ENCODE measurements around the gene FKBP9. TPM values are rescaled to one million over a fixed set of nuclear protein-coding genes. Genes with fewer than 3 reads are reported as not detected.

FKBP9 gene
- total and polyA plus RNA-seq, 2 experiments from 2014 or later, result 88.8 to 109 TPM

GRCh38 chr7:33009734-33010133, 52.5 kb downstream of the FKBP9 start:
- no peak overlapping the region for H2AFZ ChIP-seq
- H3K27ac ChIP-seq, result no peak overlapping the region
- H4K20me1 ChIP-seq (ENCODE audit: insufficient read depth, poor library complexity, severe bottlenecking), result no peaks in the 10 kb centered on the region
- H3K4me2 ChIP-seq, result no peak overlapping the region
- H3K4me3 ChIP-seq, result no peak overlapping the region
- H3K79me2 ChIP-seq, result no peaks in the 10 kb centered on the region
- no peaks in the 10 kb centered on the region for H3K36me3 ChIP-seq (replicated peaks; ENCODE audit: insufficient read depth, low read depth)
- no peaks in the 10 kb centered on the region for H3K9me2 ChIP-seq (replicated peaks; ENCODE audit: insufficient read depth)
- TF ChIP-seq EZH2phosphoT487 (IDR thresholded peaks at IDR 0.05; ENCODE audit: low read depth, severe bottlenecking, unreplicated experiment) (no peak), CTCF (IDR thresholded peaks at IDR 0.05; ENCODE audit: poor library complexity) (no peak), EZH2 (IDR thresholded peaks at IDR 0.05; ENCODE audit: borderline replicate concordance) (no peak)
- H3K4me1 ChIP-seq (ENCODE audit: insufficient read depth), result no peaks in the 10 kb centered on the region
- no peaks in the 10 kb centered on the region for H3K9me3 ChIP-seq (ENCODE audit: low read depth)
- 98% methylated on average over 2 of the region's 2 CpGs for WGBS (ENCODE audit: low lambda C conversion rate, missing lambda C conversion rate)
- no peaks in the 10 kb centered on the region for H3K27me3 ChIP-seq
- no peak for DNase-seq (ENCODE audit: low spot score)

GRCh38 chr7:33012364-33012763, 55.1 kb downstream of the FKBP9 start:
- H2AFZ ChIP-seq, result no peak overlapping the region
- no peaks in the 10 kb centered on the region for H3K9me3 ChIP-seq (ENCODE audit: low read depth)
- no peak overlapping the region for H3K4me3 ChIP-seq
- no peaks in the 10 kb centered on the region for H3K36me3 ChIP-seq (replicated peaks; ENCODE audit: insufficient read depth, low read depth)
- no peak for TF ChIP-seq CTCF (IDR thresholded peaks at IDR 0.05; ENCODE audit: poor library complexity)
- TF ChIP-seq EZH2phosphoT487 (IDR thresholded peaks at IDR 0.05; ENCODE audit: low read depth, severe bottlenecking, unreplicated experiment), result no peak
- TF ChIP-seq EZH2 (IDR thresholded peaks at IDR 0.05; ENCODE audit: borderline replicate concordance), result no peak
- H3K9me2 ChIP-seq (replicated peaks; ENCODE audit: insufficient read depth), result no peaks in the 10 kb centered on the region
- H4K20me1 ChIP-seq (ENCODE audit: insufficient read depth, poor library complexity, severe bottlenecking), result no peaks in the 10 kb centered on the region
- no peak overlapping the region for H3K27ac ChIP-seq
- DNase-seq (ENCODE audit: low spot score), result no peak
- no peaks in the 10 kb centered on the region for H3K4me1 ChIP-seq (ENCODE audit: insufficient read depth)
- H3K27me3 ChIP-seq, result no peaks in the 10 kb centered on the region
- no peak overlapping the region for H3K4me2 ChIP-seq
- no peaks in the 10 kb centered on the region for H3K79me2 ChIP-seq

- H3K4me2 ChIP-seq, result peak overlapping the region; percentile 9
- H3K27me3 ChIP-seq, result no peaks in the 10 kb centered on the region
- DNase-seq (ENCODE audit: low spot score), result peak; percentile 11
- H3K36me3 ChIP-seq (replicated peaks; ENCODE audit: insufficient read depth, low read depth), result no peaks in the 10 kb centered on the region
- no peak overlapping the region for H3K4me3 ChIP-seq
- 60% methylated on average over 4 of the region's 4 CpGs for WGBS (ENCODE audit: low lambda C conversion rate, missing lambda C conversion rate)
- no peak overlapping the region for H2AFZ ChIP-seq
- peaks cover 16% of the 10 kb centered on the region for H3K79me2 ChIP-seq
- no peaks in the 10 kb centered on the region for H3K9me2 ChIP-seq (replicated peaks; ENCODE audit: insufficient read depth)
- no peaks in the 10 kb centered on the region for H3K9me3 ChIP-seq (ENCODE audit: low read depth)
- TF ChIP-seq EZH2 (IDR thresholded peaks at IDR 0.05; ENCODE audit: borderline replicate concordance), result no peak
- H4K20me1 ChIP-seq (ENCODE audit: insufficient read depth, poor library complexity, severe bottlenecking), result no peaks in the 10 kb centered on the region
- H3K27ac ChIP-seq, result peak overlapping the region; percentile 45
- no peaks in the 10 kb centered on the region for H3K4me1 ChIP-seq (ENCODE audit: insufficient read depth)
Measured at GRCh38 chr7:33024189-33024757, 67.0 kb downstream of the FKBP9 start.

- Histone ChIP-seq H3K27ac (no peak overlapping the region), H3K9me2 (replicated peaks; ENCODE audit: insufficient read depth) (no peaks in the 10 kb centered on the region), H3K4me3 (no peak overlapping the region), H3K79me2 (peaks cover 88% of the 10 kb centered on the region), H3K4me1 (ENCODE audit: insufficient read depth) (peaks cover 8% of the 10 kb centered on the region), H4K20me1 (ENCODE audit: insufficient read depth, poor library complexity, severe bottlenecking) (peaks cover 3% of the 10 kb centered on the region), H2AFZ (no peak overlapping the region), H3K9me3 (ENCODE audit: low read depth) (no peaks in the 10 kb centered on the region), H3K27me3 (no peaks in the 10 kb centered on the region), H3K4me2 (no peak overlapping the region), H3K36me3 (replicated peaks; ENCODE audit: insufficient read depth, low read depth) (no peaks in the 10 kb centered on the region)
- WGBS (ENCODE audit: low lambda C conversion rate, missing lambda C conversion rate), result 95% methylated on average over 2 of the region's 2 CpGs
- TF ChIP-seq EZH2 (IDR thresholded peaks at IDR 0.05; ENCODE audit: borderline replicate concordance) (no peak), EZH2phosphoT487 (IDR thresholded peaks at IDR 0.05; ENCODE audit: low read depth, severe bottlenecking, unreplicated experiment) (no peak), CTCF (IDR thresholded peaks at IDR 0.05; ENCODE audit: poor library complexity) (no peak)
- DNase-seq (ENCODE audit: low spot score), result no peak
Measured at GRCh38 chr7:33035776-33036175, 78.5 kb downstream of the FKBP9 start.

Data from hepatocyte (in vitro differentiated cells).